Hematopoietic multipotent progenitor cell treated with erythropoietin and hydrocortisone succinate and interleukin-3 and kit ligand, for 15 days (in vitro differentiated cells): Measurements from ENCODE around the gene MAP3K12.
A peak's percentile ranks its signal among the peaks of the same experiment; 100 is the strongest.
"Not testable (repeated sequence)": the region's sequence is repeated elsewhere in the genome, so short reads cannot be mapped to it uniquely, and the experiment has no call there.

Experiments
- DNase-seq: peaks from one replicate; pipeline ENCODE4 v3.0.0-alpha.2; 2015; ENCODE audit warnings: low spot score

Gene MAP3K12

DNA sequence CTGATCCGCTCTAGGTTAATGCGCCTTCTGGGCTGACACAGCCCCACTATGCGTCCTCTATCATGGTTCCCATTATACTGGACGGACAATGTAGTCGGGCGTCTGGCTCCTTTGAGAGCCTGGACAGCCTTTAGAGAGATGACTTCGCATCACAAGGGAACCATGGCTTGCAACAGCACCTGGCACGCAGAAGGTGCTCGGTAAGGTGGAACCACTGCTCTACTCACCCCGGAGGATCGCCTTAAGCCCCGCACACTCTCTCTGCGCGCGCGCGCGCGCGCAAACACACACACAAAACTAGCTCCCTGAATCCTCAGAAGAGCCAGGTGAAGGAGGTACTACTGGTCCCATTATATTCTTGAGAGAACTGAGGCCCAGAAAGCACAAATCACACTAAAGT lies 7.1 kb downstream of the MAP3K12 start:
- no peak for DNase-seq

DNA sequence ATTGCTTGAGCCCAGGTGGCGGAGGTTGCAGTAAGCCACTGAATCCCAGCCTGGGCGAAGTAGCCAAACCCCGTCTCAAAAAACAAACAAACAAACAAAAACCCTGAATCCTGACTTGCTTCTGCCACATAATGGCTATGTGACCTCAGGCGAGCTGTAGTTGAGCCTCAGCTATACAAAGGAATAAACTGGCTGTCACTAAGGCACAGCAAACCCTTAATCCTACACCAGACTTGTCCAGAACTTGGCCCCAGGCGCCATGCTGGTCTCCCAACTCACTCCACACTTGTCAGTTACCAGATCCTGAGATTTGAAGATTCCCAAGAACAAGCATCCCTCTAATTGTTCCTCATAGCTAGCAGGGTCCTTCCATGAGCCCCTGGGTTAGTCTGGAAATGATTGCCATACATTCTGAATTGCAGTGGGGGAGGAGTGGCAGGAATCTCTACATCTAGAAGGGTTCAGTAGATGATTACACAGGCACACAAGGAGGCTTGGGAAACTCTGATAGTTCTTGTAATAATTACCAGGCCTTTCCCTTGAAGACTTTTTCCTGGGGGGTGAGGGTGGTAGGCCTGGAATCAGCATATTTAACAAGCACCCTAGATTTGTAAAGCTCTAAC lies 9.9 kb downstream of the MAP3K12 start:
- no peak for DNase-seq

DNA sequence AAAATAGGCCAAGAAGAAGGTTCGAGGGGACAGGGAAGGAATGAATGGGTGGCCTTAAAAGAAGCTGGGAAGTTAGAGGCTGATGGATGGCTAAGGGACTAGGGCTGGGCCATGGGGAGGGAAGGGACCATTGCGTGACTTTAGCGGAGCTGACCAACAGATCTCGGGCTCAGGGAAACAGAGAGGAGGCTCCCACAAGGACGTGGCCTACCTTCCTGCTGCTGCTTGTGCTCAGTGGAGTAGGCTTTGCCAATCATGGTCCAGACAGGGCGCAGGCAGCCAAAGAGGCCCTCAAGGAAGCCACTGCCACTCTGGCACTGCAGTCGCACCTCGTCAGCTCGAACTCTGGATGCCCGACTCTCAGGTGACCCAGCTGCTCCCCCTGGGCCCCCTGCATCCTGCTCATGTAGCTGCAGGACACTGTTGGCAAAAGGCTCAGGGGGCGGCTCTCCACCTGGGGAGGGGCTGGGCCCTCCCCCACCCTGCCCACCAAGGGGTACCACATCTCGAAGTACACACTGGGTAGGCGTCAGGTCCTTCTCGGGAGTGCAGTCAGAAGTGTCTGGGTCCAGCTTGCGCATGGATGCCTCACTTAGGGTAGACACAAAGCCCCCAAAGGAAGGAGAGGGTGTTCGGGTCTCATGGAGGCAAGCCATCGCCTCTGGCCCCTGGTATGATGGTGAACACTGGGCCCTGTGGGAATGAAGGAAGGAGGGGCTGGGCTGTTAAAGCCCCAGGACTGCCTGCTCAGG lies 12.3 kb downstream of the MAP3K12 start:
- no peak for DNase-seq

DNA sequence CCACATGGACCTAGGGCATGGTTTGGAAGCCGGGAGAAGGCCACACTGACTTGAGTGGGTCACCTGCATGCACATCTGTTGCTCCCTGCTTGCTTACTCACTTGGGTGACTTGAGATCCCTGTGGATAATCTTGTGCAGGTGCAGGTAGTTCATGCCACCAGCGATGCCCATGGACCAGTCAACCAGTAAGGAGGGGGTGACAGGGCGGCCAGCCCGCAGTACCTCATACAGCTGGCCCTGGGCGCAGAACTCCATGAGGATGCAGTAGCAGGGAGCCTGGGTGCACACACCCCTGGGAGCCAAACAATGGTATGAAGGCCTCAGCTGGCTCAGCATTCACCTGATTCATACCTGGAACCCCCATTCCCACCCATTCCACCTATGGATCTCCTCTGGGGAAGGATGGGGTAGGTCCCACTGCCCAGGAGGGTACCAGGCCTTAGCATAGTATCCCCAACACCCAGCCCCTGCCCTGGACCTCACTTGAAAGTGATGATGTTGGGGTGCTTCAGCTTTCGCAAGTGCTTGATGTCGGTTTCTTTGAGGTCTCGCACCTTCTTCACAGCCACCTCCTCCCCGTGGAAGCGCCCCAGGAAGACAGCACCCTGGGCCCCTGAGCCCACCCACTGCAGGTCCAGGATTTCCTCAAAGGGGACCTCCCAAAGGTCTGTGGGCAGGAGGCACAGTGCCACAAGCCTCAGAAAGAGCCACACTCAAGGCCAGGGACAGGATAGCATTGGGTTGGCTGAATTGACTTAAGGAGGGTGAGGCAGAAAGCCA lies 13.1 kb downstream of the MAP3K12 start:
- DNase-seq = no peak

DNA sequence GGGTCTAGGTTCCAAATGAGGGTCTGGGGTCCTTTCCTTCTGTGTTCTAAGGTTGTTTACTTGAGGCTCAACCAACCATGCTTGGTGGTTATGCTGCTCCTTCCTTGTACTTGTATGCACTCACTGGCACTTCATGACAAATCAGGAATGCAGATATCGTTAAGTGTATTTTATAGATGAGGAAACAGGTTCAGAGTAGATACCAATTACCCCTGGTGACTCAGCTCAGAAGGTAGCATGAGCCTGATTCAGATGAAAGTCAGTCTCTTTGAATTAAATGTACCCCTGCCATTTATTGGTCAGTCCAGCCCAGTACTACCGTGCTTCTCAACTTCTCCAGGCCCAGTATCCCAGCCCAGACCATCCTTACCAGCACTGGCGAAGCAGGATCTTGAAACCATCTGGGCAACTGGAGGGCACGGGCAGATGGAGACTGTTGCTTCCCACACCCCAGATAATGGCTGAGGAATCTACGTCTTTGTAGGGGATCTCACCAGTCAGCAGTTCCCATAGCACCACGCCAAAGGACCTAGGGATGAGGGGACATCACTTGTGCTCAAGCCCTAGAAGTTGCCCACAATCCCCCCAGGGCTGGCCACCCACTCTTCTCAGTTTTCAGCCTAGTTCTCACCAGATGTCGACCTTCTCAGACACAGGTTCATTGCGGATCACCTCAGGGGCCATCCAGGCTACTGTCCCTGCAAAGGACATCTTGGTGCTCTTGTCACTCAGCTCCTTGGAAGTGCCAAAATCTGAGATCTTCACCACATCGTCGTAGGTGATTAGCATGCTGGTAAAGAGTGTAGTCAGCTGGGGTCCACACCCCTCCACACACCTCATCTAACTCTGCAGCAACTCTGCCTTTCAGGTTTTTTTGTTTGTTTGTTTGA lies 14.3 kb downstream of the MAP3K12 start:
- DNase-seq = no peak

DNA sequence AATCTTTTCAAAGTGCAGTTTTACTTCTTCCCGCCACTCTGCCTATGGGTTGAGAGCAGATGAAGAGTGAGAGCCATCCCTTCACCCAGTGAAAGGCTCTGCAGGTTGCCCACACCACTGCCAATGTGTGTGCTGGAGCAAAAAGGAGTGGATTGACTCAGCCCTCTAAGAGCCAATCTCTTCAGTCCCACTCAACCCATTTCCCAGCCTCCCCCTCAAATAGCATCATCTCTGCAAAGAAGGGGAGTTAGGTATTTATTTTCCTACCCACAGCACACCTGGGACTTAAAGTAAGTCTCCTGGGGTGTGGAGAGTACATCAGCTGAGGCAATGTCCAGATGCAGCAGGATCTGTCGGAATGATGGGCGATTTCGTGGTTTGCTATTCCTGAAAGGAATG lies 15.3 kb downstream of the MAP3K12 start:
- no peak for DNase-seq

DNA sequence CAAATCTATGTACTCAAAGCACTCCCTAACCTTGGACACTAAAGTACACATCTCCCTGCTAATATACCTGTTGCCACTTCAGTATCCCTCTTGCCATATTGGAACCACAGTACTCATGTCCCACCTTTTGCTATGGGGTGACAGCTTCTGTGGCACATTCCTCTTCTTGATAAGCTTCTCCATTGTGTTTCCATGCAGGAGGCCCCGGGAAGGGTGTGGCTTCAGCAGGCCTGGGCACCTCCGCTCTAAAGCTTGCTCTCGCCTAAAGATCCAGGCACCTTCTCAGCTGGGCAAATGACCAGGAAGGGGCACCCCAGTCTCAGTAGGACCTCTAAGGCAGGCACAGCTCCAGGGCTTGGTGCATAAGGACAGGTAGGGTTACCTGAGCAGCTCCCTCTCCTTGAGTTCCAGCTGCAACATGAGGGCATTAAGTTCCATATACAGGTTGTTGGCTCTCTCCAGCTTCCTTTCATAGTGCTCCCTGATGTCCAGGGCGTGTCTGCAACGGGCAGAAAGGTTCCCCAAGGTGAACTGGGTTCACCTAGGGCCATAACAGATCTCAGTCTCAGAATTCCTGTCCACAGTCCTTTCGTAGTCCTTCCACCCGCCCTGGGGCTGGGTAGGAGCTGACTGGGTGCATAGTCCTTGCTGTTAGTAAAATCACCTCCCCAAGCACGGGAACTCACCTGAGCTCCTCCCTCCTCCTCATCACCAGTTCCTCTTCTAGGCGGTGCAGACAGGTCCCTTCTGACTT lies 15.9 kb downstream of the MAP3K12 start:
- DNase-seq = no peak

DNA sequence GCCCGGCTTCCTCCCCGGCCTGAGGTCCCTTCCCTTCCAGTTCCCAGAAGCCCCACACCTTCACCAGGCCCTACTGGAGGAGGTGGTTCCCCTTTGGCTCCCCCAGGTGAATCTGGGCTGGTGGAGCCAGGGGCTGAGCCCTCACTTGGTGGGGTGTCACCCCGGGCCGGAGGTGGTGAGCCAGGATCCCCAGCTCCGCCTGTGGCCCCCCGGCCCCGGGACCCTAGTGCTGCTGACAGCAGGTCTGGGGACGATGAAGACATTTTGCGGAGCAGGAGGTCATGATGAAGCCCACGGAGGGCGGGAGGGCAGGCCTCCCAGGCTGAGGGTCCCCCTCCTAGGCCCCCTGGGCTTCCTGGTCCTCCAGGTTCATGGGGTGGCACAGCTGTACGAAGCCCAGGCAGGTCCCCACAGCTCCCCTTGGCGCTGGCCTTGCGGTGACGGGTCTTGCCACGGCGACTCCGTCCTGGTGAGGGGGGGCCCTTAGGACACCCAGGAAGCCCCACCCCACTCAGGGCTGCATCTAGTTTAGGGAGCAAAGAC lies 16.6 kb downstream of the MAP3K12 start:
- DNase-seq = no peak

DNA sequence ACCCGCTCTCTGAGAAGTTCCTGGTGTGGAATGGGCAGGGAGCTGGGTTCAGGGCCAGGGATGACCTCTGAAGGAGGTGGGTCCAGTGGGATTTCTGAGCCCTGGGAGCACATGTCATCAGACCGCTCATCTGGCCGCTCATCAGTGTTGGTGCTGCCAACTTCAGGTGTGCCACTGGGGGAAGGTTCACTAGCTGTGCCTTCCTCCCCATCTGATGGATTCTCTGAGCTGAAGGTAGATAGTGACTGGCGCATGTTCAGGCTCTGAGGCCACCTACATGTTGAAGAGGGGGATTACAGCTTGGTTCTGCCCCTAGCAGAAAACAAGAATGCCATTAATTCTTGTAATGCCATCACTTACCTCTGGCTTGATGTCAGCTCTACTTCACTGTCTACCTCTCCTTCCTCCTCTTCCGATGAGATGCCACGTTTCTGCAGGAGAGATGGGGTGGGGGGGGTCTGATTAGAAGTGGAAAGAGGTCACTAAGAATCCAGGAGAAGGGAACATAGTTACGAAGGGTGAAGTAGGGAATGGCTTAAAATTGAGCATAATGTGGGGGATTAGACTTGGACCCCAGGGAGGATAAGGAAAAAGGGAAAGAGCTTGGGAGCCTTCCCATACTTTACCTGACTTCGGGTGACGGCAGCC lies 17.2 kb downstream of the MAP3K12 start:
- no peak for DNase-seq

DNA sequence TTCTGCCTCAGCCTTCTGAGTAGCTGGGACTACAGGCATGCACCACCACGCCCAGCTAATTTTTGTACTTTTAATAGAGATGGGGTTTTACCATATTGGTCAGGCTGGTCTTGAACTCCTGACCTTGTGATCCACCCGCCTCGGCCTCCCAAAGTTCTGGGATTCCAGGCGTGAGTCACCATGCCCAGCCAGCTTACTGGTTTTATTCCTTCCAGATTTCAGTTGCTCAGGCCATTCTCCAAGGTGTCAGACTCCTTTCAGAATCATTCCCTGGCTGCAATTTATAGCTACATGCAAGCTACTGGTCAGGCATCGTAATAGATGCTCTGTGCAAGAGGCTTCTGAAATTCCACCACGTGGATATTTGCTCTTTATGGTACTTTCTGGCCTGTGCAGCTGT lies 17.8 kb downstream of the MAP3K12 start:
- not testable (repeated sequence) for DNase-seq

DNA sequence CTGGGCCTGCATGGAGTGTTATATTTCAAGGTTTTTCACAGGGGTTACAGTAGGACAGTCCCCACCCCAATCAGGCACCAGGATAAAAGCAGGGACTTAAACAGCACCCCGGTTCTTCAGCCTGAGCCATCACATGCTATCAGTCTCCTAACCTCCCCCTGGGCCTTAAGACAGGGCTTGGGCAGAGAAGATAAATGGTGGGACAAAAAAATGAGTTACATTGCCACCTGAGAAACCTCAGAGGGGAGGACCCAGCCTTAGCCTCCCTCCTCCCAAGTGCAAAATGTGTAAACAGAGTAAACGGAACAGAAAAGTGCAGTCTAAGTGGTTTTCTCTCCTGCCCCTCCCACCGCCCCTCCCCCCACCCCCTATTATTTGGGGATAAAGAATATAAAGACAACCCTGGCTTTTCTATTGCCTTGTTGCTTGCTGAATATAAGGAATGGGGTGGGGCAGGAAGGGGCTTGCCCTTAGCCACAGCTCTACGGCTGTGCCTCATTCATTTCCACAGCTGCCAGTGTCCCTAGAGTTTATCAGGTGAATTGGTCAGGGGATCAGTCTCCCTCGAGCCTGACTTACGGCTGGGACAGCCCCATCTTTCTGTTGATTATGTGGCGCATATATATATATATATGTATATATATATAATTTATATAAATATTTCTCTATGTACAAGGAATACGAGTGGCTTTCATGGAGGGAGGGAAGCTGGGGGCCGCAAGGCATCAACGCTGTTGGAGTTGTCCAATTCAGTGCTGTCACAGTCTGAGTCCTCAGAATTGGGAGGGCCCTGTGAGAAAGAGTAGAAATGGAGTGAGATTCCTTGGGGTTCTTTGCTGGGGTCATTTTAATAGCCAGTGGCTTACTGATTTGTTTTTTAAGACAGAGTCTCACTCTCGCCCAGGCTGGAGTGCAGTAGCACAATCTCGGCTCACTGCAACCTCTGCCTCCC lies 18.5 kb downstream of the MAP3K12 start:
- DNase-seq = no peak

DNA sequence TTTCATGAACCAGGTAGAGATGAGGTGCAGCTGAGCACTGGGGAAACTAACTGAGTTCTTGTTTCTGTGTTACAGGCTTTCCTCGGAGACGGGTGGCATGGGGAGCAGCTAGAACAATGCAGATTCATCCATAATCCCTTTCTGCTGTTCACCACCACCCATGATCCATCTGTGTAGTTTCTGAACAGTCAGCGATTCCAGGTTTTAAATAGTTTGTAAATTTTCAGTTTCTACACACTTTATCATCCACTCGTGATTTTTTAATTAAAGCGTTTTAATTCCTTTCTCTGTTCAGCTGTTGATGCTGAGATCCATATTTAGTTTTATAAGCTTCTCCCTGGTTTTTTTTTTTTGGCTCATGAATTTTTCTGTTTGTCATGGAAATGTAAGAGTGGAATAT lies 19.9 kb downstream of the MAP3K12 start:
- DNase-seq = no peak

DNA sequence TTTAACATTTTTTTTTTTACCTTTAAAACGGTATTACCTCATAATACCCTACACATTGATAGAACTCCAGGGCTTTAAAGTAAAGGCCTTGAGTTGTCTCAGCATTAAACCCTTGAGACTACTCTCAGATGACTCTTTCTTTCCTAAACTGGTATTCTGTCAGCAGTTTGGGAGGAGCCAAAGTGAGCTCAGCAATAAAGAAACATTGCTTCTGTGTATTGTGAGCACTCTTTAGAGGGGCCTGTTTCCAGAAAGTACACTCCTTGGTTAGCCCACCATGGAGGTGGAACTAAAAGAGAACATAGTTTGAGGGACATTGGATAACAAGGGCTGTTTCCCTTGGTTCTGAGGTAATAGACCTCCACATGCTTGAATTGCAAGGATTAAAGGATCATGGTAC lies 20.4 kb downstream of the MAP3K12 start:
- no peak for DNase-seq

DNA sequence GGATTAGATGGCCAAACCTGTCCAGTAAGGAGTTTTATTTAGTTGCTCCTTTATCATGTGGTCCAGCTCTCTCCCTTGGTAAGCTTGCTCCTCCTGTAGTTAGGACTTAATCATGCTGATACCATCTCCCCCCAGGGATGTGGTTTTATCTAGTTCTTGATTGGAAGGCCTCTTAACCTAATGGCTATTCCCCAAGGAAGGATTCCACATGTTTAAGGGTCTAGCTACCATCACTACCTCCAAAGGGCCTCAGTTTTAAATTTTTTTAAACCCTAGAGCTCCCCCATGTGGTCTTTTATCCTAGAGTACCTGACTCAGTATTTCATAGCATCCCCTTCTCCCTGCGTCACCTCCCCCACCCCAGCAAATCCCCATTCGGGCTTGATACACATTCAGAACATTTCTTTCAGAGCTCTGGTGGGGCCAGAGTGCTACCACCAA lies 22.5 kb downstream of the MAP3K12 start:
- peak; percentile 41 for DNase-seq

DNA sequence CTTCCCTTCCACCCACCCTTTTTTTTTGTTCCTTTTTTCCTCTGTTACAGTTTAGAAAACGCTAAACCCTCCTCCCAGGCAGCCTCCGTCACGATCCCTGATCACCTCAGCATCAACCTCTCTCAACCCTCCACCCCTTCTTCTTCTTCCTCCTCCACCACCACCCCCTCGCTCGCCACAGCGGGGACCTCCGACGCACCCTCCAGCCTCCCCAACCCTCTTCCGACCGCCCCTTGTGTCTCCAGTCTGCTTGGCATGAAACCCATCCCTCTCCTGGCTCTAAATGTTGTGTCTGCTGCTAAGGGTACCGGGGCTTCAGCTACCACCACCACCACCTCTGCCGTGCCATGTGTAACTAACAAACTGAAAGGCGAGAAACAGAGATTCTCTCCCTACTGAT lies 24.4 kb downstream of the MAP3K12 start:
- no peak for DNase-seq

DNA sequence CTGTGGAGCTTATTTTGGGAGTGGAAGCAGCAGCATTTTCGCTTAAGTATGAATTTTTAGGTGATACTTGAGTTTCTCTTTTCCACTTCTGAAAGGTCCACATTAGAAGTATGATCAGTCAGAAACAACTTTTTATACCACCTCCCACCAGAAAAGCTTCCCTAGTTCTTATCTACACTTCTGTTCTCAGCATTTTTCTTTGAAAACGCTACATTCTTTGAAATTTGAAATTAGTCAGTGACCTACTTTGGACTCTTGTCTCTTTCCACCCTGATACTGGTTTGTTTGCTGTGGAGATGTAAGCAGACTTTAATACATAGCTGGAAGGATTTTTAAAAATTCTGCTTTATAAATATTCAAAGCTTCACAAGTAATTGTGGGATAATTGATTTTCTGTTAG lies 25.2 kb downstream of the MAP3K12 start:
- no peak for DNase-seq

DNA sequence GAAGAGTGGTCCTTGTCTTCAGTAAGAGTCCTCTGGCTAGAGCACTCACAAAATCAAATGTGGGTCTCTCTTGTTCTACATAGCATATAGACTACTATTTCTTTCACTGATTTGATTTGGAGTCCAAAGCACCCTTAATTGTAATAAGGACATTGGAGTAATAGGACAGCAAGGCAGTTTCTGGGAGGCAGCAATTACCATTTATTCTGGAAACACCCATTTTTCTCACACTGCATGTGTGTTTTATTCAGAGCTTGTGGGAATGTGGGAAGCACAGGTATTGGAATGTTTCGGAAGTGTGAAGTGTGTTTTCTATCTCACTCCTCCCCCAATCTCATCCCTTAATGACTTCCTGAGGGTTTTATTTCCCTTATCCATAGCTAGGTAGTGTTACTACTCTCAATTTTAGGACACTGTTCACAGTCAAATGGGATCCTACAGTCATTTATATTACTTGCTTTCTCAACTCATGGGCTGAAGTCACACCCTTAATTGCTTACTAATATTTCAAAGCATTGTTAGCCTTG lies 27.1 kb downstream of the MAP3K12 start:
- DNase-seq = no peak

DNA sequence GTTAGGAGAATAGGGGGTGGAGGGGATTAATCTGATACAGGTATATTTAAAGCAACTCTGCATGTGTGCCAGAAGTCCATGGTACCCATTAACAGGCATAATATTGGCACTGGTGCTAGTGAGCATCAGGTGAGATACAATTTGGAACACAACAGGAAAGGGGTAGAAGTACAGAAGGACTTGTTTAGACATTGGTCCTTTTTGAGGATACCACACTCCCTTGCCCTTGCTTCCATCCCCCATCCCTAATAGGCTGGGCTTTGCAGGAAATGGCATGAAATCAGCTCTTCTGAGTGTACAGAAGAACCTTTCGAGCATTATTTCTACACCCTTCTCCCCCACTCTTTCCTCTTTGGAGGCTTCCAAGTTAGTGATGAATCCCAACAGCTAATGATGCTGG lies 31.0 kb downstream of the MAP3K12 start:
- no peak for DNase-seq

DNA sequence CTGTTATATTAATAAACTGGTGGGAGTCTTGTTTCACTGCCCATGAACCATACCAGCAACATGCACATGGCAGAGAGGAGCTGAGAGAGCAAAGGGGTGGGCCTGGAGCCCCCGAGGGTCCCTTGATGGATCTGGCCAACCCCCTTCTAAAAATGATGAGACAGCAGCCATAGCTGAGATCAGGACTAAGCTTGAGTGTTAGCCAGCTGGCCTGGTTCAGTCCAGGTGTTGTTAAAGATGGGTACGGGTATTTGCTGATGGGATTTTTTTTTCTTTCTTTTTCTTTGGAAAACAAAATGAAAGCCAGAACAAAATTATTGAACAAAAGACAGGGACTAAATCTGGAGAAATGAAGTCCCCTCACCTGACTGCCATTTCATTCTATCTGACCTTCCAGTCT lies 31.4 kb downstream of the MAP3K12 start:
- DNase-seq = no peak
